Parathyroid adenoma (tissue), 2 donors: ENCODE results near the gene RTN4.

Experiments
- H2AFZ ChIP-seq: fragments of 300-600 bp; sonication (generic); one replicate; pipeline ENCODE4 v1.7.0; 2017; ENCODE audit warnings: antibody characterized with exemption, mild to moderate bottlenecking
- H3K27ac ChIP-seq: fragments of 300-600 bp; sonication (generic); one replicate; pipeline ENCODE4 v1.7.0; 2017
- H3K27me3 ChIP-seq: fragments of 300-600 bp; sonication (generic); one replicate; pipeline ENCODE4 v1.7.0; 2017; ENCODE audit warnings: low read length; ENCODE audit not compliant: control insufficient read depth, insufficient read depth
- H3K36me3 ChIP-seq: fragments of 300-600 bp; sonication (generic); one replicate; pipeline ENCODE4 v1.7.0; 2017; ENCODE audit warnings: low read length; ENCODE audit not compliant: control insufficient read depth, insufficient read depth
- H3K4me1 ChIP-seq: fragments of 300-600 bp; sonication (generic); one replicate; pipeline ENCODE4 v1.7.0; 2017; ENCODE audit warnings: control low read depth
- H3K4me2 ChIP-seq: fragments of 300-600 bp; sonication (generic); one replicate; pipeline ENCODE4 v1.7.0; 2017; ENCODE audit warnings: low read length
- H3K4me3 ChIP-seq: fragments of 300-600 bp; sonication (generic); one replicate; pipeline ENCODE4 v1.7.0; 2017; ENCODE audit warnings: low read depth, low read length
- H3K79me2 ChIP-seq: fragments of 300-600 bp; sonication (generic); one replicate; pipeline ENCODE4 v1.7.0; 2017; ENCODE audit warnings: control low read depth
- H3K9ac ChIP-seq: fragments of 300-600 bp; sonication (generic); one replicate; pipeline ENCODE4 v1.7.0; 2017; ENCODE audit warnings: mild to moderate bottlenecking
- H3K9me3 ChIP-seq: fragments of 300-600 bp; sonication (generic); one replicate; pipeline ENCODE4 v1.7.0; 2017; ENCODE audit warnings: low read length; ENCODE audit not compliant: control insufficient read depth
- TF ChIP-seq, protein P1 (sequence below): fragments of 300-600 bp; sonication (generic); IDR thresholded peaks from one replicate; pipeline ENCODE4 v1.7.0; 2017; ENCODE audit warnings: antibody characterized with exemption, mild to moderate bottlenecking
- donor health status: primary hyperparathyroidism.

RTN4 gene

GRCh38 chr2:55073000-55073983 is 23.0 kb upstream of the RTN4 start:
- H3K9me3 ChIP-seq = no peaks in the 10 kb centered on the region
- TF ChIP-seq, protein P1, sequence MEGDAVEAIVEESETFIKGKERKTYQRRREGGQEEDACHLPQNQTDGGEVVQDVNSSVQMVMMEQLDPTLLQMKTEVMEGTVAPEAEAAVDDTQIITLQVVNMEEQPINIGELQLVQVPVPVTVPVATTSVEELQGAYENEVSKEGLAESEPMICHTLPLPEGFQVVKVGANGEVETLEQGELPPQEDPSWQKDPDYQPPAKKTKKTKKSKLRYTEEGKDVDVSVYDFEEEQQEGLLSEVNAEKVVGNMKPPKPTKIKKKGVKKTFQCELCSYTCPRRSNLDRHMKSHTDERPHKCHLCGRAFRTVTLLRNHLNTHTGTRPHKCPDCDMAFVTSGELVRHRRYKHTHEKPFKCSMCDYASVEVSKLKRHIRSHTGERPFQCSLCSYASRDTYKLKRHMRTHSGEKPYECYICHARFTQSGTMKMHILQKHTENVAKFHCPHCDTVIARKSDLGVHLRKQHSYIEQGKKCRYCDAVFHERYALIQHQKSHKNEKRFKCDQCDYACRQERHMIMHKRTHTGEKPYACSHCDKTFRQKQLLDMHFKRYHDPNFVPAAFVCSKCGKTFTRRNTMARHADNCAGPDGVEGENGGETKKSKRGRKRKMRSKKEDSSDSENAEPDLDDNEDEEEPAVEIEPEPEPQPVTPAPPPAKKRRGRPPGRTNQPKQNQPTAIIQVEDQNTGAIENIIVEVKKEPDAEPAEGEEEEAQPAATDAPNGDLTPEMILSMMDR = no peak
- no peak overlapping the region for H2AFZ ChIP-seq
- H3K27ac ChIP-seq = no peak overlapping the region
- no peaks in the 10 kb centered on the region for H3K4me1 ChIP-seq
- H3K9ac ChIP-seq = no peak overlapping the region
- no peak overlapping the region for H3K4me2 ChIP-seq
- H3K79me2 ChIP-seq = no peaks in the 10 kb centered on the region
- H3K27me3 ChIP-seq = no peaks in the 10 kb centered on the region
- H3K4me3 ChIP-seq = no peak overlapping the region
- H3K36me3 ChIP-seq = no peaks in the 10 kb centered on the region

- H3K4me2 ChIP-seq = no peak overlapping the region
- H2AFZ ChIP-seq = no peak overlapping the region
- no peaks in the 10 kb centered on the region for H3K79me2 ChIP-seq
- H3K4me1 ChIP-seq = no peaks in the 10 kb centered on the region
- no peaks in the 10 kb centered on the region for H3K27me3 ChIP-seq
- no peak overlapping the region for H3K27ac ChIP-seq
- no peak overlapping the region for H3K4me3 ChIP-seq
- no peaks in the 10 kb centered on the region for H3K9me3 ChIP-seq
- no peak overlapping the region for H3K9ac ChIP-seq
- no peaks in the 10 kb centered on the region for H3K36me3 ChIP-seq
- TF ChIP-seq, protein P1 = no peak
Measured at GRCh38 chr2:55063713-55064323, 13.6 kb upstream of the RTN4 start.

DNA sequence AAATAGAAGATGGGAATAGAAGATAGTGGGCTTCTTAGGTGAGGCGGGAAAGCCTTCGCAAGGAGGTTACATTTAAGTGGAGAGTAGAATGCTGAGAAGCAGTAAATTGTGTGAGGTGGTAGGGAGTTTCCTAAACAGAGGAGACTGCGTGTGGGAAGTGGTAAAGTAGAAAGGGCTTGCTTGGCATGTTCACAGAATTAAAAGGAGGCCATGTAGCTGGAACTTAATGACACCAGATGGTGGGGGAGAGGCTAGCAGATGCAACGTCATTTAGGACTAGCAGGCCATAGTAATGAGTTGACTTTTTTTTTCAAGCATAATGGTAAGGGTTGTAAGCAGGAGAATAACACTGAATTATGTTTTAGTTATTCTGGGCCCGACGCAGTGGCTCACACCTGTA is 13.0 kb upstream of the RTN4 start:
- Histone ChIP-seq H3K79me2 (no peaks in the 10 kb centered on the region), H3K4me2 (no peak overlapping the region), H3K36me3 (no peaks in the 10 kb centered on the region), H3K27ac (no peak overlapping the region), H3K27me3 (no peaks in the 10 kb centered on the region), H3K4me3 (no peak overlapping the region), H3K9me3 (no peaks in the 10 kb centered on the region), H2AFZ (no peak overlapping the region), H3K4me1 (no peaks in the 10 kb centered on the region), H3K9ac (no peak overlapping the region)
- TF ChIP-seq, protein P1 = no peak

GRCh38 chr2:55062754-55063153 is 12.5 kb upstream of the RTN4 start:
- H3K36me3 ChIP-seq = no peaks in the 10 kb centered on the region
- H3K27ac ChIP-seq = no peak overlapping the region
- no peaks in the 10 kb centered on the region for H3K4me1 ChIP-seq
- H3K9ac ChIP-seq = no peak overlapping the region
- H2AFZ ChIP-seq = no peak overlapping the region
- H3K27me3 ChIP-seq = no peaks in the 10 kb centered on the region
- no peaks in the 10 kb centered on the region for H3K9me3 ChIP-seq
- TF ChIP-seq, protein P1 = no peak
- H3K79me2 ChIP-seq = no peaks in the 10 kb centered on the region
- H3K4me2 ChIP-seq = no peak overlapping the region
- no peak overlapping the region for H3K4me3 ChIP-seq
